Fibroblast of lung (primary cell): ENCODE measurements around the gene MID1. TPM values are rescaled to one million over a fixed set of nuclear protein-coding genes. Genes with fewer than 3 reads are reported as not detected.
A peak's percentile ranks its signal among the peaks of the same experiment; 100 is the strongest.

Source experiments
- DNase-seq, 2 donors: peaks; one replicate each; pipeline versions ENCODE4 v3.0.0 to v3.0.0-alpha.2; 2010; ENCODE audit warnings: low read depth in 2 of 2
- H2AFZ ChIP-seq: 2 replicates; pipeline ENCODE4 v1.5.1; 2012; ENCODE audit warnings: low read length, control low read depth, inconsistent platforms
- H3K27ac ChIP-seq: 2 replicates; pipeline ENCODE4 v1.5.1; 2011; ENCODE audit warnings: low read length, control low read depth; ENCODE audit not compliant: insufficient read depth
- H3K27me3 ChIP-seq: 2 replicates; pipeline ENCODE4 v1.5.1; 2011; ENCODE audit warnings: mild to moderate bottlenecking, low read length; ENCODE audit not compliant: control insufficient read depth, insufficient read depth
- H3K36me3 ChIP-seq: 2 replicates; pipeline ENCODE4 v1.5.1; 2011; ENCODE audit warnings: low read length; ENCODE audit not compliant: control insufficient read depth, insufficient read depth
- H3K4me1 ChIP-seq: 2 replicates; pipeline ENCODE4 v1.5.1; 2011; ENCODE audit warnings: low read length; ENCODE audit not compliant: control insufficient read depth, insufficient read depth; ENCODE audit errors: extremely low read depth
- H3K4me2 ChIP-seq: 2 replicates; pipeline ENCODE4 v1.5.1; 2011; ENCODE audit warnings: low read length, control low read depth; ENCODE audit not compliant: insufficient read depth; ENCODE audit errors: extremely low read depth
- H3K4me3 ChIP-seq, 4 experiments: fragments of 200-600 bp in 1 of 4; sonication (generic) in 1 of 4; replicated peaks in 1 of 4; 2 replicates each; pipeline ENCODE4 v1.5.1; 2011 to 2016; ENCODE audit warnings: low read length in 4 of 4, low read depth in 3 of 4, mild to moderate bottlenecking in 3 of 4, control low read depth in 2 of 4, inconsistent platforms in 1 of 4, mixed read lengths in 1 of 4; ENCODE audit not compliant: insufficient read depth in 1 of 4; ENCODE audit errors: control extremely low read depth in 1 of 4
- H3K79me2 ChIP-seq: 2 replicates; pipeline ENCODE4 v1.5.1; 2012; ENCODE audit warnings: mild to moderate bottlenecking, low read length, inconsistent platforms; ENCODE audit not compliant: control insufficient read depth, insufficient read depth
- H3K9ac ChIP-seq: 2 replicates; pipeline ENCODE4 v1.5.1; 2011; ENCODE audit warnings: mild to moderate bottlenecking, low read length, control low read depth; ENCODE audit not compliant: insufficient read depth
- H3K9me3 ChIP-seq: 2 replicates; pipeline ENCODE4 v1.5.1; 2012; ENCODE audit warnings: low read depth, low read length; ENCODE audit not compliant: control insufficient read depth, insufficient read depth
- H4K20me1 ChIP-seq: 2 replicates; pipeline ENCODE4 v1.5.1; 2011; ENCODE audit warnings: low read length; ENCODE audit not compliant: control insufficient read depth, insufficient read depth; ENCODE audit errors: extremely low read depth
- EZH2 ChIP-seq: IDR thresholded peaks from 2 replicates; pipeline ENCODE4 v1.5.1; 2012; ENCODE audit warnings: low read length, control low read depth, mild to moderate bottlenecking; ENCODE audit errors: missing control alignments
- polyA plus RNA-seq, 2 donors: library from polyadenylated mRNA; depleted of rRNA in 1 of 2; stranded (reverse) in 1 of 2; unstranded in 1 of 2; fragments of >200 nt; gene quantifications; 2 replicates each; pipeline ENCODE4 v1.2.1, GENCODE V29; 2011 to 2012; ENCODE audit warnings: missing spikeins in 1 of 2
- total RNA-seq: library from RNA; depleted of rRNA; stranded (reverse); fragments of >200 nt; gene quantifications from 2 replicates; pipeline ENCODE4 v1.2.1, GENCODE V29; 2014
- TF ChIP-seq, protein P1 (sequence below), 2 donors: IDR thresholded peaks in 1 of 2; conservative IDR thresholded peaks in 1 of 2; 1 replicate in 1 of 2; 2 replicates in 1 of 2; pipeline ENCODE4 v1.5.1; 2011 to 2012; ENCODE audit warnings: low read length in 2 of 2, control low read depth in 1 of 2, inconsistent platforms in 1 of 2, low read depth in 1 of 2, mild to moderate bottlenecking in 1 of 2

Gene MID1
- total and polyA plus RNA-seq, 2 donors (not counting 1 experiment from before 2014, with no cell fraction given), result 20.3 to 27.7 TPM

DNA sequence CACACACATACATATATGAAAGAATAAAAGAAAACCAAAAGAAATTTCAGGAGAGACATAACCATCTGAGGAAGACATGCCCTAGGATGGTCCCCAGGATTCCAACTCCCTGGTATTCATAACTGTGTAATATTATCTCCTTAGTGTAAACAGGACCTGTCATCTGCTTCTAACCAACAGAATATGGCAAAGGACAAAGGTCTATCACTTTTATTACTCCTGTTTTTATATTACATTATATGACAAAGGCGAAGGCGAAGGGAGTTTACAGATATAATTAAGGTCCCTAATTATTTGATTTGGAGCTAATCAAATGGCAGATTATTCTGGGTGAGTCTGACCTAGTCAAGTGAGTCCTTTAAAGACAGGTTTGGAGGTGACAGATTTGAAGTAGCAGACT lies 155.1 kb downstream of the MID1 start:
- TF ChIP-seq, protein P1, sequence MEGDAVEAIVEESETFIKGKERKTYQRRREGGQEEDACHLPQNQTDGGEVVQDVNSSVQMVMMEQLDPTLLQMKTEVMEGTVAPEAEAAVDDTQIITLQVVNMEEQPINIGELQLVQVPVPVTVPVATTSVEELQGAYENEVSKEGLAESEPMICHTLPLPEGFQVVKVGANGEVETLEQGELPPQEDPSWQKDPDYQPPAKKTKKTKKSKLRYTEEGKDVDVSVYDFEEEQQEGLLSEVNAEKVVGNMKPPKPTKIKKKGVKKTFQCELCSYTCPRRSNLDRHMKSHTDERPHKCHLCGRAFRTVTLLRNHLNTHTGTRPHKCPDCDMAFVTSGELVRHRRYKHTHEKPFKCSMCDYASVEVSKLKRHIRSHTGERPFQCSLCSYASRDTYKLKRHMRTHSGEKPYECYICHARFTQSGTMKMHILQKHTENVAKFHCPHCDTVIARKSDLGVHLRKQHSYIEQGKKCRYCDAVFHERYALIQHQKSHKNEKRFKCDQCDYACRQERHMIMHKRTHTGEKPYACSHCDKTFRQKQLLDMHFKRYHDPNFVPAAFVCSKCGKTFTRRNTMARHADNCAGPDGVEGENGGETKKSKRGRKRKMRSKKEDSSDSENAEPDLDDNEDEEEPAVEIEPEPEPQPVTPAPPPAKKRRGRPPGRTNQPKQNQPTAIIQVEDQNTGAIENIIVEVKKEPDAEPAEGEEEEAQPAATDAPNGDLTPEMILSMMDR (conservative IDR thresholded peaks at IDR 0.05 in 1 of 2, IDR thresholded peaks at IDR 0.05 in 1 of 2; ENCODE audit: low read depth in 1 of 2, low read length in 2 of 2), result no peak
- no peak for TF ChIP-seq EZH2
- no peak overlapping the region for H3K4me2 ChIP-seq
- H3K9ac ChIP-seq, result no peak overlapping the region
- no peaks in the 10 kb centered on the region for H4K20me1 ChIP-seq
- peaks cover 2% of the 10 kb centered on the region for H3K4me1 ChIP-seq
- no peak overlapping the region for H3K4me3 ChIP-seq
- H2AFZ ChIP-seq, result no peak overlapping the region
- no peaks in the 10 kb centered on the region for H3K79me2 ChIP-seq
- no peaks in the 10 kb centered on the region for H3K36me3 ChIP-seq
- H3K27me3 ChIP-seq, result no peaks in the 10 kb centered on the region
- no peak overlapping the region for H3K27ac ChIP-seq
- DNase-seq, result no peak
- H3K9me3 ChIP-seq, result no peaks in the 10 kb centered on the region

DNA sequence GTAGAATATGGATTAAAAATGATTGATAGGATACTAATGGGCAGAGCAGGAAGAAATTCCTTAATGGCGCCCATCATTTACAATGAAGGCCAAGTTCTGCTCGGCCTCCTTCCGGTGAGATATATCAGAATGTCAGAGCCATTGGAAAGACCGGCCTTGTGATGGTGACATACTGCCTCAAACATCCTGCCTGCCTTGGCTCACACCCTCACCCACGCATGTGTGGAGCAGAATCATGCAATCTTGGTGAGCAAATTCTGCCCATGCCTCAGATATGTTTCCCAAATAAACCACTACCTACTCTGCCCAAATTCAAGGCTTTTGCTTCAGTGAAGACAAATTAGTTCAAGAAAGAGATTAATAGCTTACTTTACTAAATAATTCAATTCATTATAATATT lies 163.3 kb downstream of the MID1 start:
- no peak overlapping the region for H3K4me3 ChIP-seq
- H3K27ac ChIP-seq, result no peak overlapping the region
- H3K79me2 ChIP-seq, result no peaks in the 10 kb centered on the region
- H2AFZ ChIP-seq, result no peak overlapping the region
- no peak overlapping the region for H3K4me2 ChIP-seq
- TF ChIP-seq, protein P1 (conservative IDR thresholded peaks at IDR 0.05 in 1 of 2, IDR thresholded peaks at IDR 0.05 in 1 of 2; ENCODE audit: low read depth in 1 of 2, low read length in 2 of 2), result no peak
- TF ChIP-seq EZH2, result no peak
- DNase-seq, result peak; percentile 31 to 84
- H3K4me1 ChIP-seq, result no peaks in the 10 kb centered on the region
- H3K9me3 ChIP-seq, result no peaks in the 10 kb centered on the region
- H3K36me3 ChIP-seq, result no peaks in the 10 kb centered on the region
- H3K9ac ChIP-seq, result no peak overlapping the region
- H3K27me3 ChIP-seq, result no peaks in the 10 kb centered on the region
- no peaks in the 10 kb centered on the region for H4K20me1 ChIP-seq

DNA sequence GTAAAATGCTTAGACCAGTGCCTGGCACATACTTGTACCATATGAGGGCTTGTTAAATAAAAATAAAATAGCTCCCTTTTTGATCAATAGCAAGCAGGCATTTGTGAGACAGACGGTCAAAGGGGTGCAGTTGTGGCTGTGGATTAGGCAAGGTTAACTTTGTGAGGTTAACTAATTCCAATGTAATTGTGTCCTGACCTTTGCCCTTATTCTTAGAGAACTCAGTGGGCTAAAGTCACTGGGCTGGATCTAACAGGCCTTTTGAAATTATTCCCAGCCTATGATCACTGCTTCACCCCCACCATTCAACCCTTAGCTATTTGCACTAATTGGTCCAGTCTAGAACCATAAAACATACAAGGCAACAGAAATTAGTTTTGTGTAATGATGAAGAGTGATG lies 166.4 kb downstream of the MID1 start:
- H3K4me3 ChIP-seq, result no peak overlapping the region
- no peak overlapping the region for H3K4me2 ChIP-seq
- H3K9me3 ChIP-seq, result no peaks in the 10 kb centered on the region
- H3K79me2 ChIP-seq, result no peaks in the 10 kb centered on the region
- peaks cover 8% of the 10 kb centered on the region for H3K4me1 ChIP-seq
- no peak overlapping the region for H3K27ac ChIP-seq
- no peak for TF ChIP-seq EZH2
- TF ChIP-seq, protein P1 (conservative IDR thresholded peaks at IDR 0.05 in 1 of 2, IDR thresholded peaks at IDR 0.05 in 1 of 2; ENCODE audit: low read depth in 1 of 2, low read length in 2 of 2), result no peak
- no peak overlapping the region for H2AFZ ChIP-seq
- no peaks in the 10 kb centered on the region for H3K36me3 ChIP-seq
- no peaks in the 10 kb centered on the region for H3K27me3 ChIP-seq
- no peaks in the 10 kb centered on the region for H4K20me1 ChIP-seq
- H3K9ac ChIP-seq, result no peak overlapping the region
- DNase-seq, result no peak
